Measurements from ENCODE around the gene PNPLA6.

Gene PNPLA6

GRCh38 chr19:7505682-7506384 is 29.7 kb upstream of the PNPLA6 start:
- no peak overlapping the region for H3K4me3 ChIP-seq (ENCODE audit: low read length)
- no peak for DNase-seq (ENCODE audit: low read depth)

GRCh38 chr19:7506385-7507328 is 28.9 kb upstream of the PNPLA6 start:
- DNase-seq (ENCODE audit: low read depth), result peak; percentile 87
- TF ChIP-seq CTCF (IDR thresholded peaks at IDR 0.05; ENCODE audit: insufficient read depth, low read depth, low read length, missing control alignments), result no peak

More at GRCh38 chr19:7505682-7506384, 29.7 kb upstream of the PNPLA6 start:
- TF ChIP-seq CTCF (IDR thresholded peaks at IDR 0.05; ENCODE audit: insufficient read depth, low read depth, low read length, missing control alignments), result no peak

GRCh38 chr19:7507884-7508283 is 27.6 kb upstream of the PNPLA6 start:
- H3K4me3 ChIP-seq (ENCODE audit: low read length), result no peak overlapping the region
- TF ChIP-seq CTCF (IDR thresholded peaks at IDR 0.05; ENCODE audit: insufficient read depth, low read depth, low read length, missing control alignments), result no peak
- DNase-seq (ENCODE audit: low read depth), result peak; percentile 82

More at GRCh38 chr19:7506385-7507328, 28.9 kb upstream of the PNPLA6 start:
- no peak overlapping the region for H3K4me3 ChIP-seq (ENCODE audit: low read length)

- DNase-seq (ENCODE audit: low read depth), result no peak
- no peak overlapping the region for H3K4me3 ChIP-seq (ENCODE audit: low read length)
- no peak for TF ChIP-seq CTCF (IDR thresholded peaks at IDR 0.05; ENCODE audit: insufficient read depth, low read depth, low read length, missing control alignments)
Measured at GRCh38 chr19:7509625-7510024, 25.9 kb upstream of the PNPLA6 start.

GRCh38 chr19:7512400-7512851 is 23.1 kb upstream of the PNPLA6 start:
- TF ChIP-seq CTCF (IDR thresholded peaks at IDR 0.05; ENCODE audit: insufficient read depth, low read depth, low read length, missing control alignments), result no peak
- DNase-seq (ENCODE audit: low read depth), result peak; percentile 36
- no peak overlapping the region for H3K4me3 ChIP-seq (ENCODE audit: low read length)

- H3K4me3 ChIP-seq (ENCODE audit: low read length), result no peak overlapping the region
- no peak for TF ChIP-seq CTCF (IDR thresholded peaks at IDR 0.05; ENCODE audit: insufficient read depth, low read depth, low read length, missing control alignments)
- no peak for DNase-seq (ENCODE audit: low read depth)
Measured at GRCh38 chr19:7513809-7514642, 21.5 kb upstream of the PNPLA6 start.

Data from epithelial cell of esophagus (primary cell).